Activated naive CD8-positive, alpha-beta T cell treated with anti-CD3 and anti-CD28 coated beads, Interleukin-2, amount 50 U/mL, for 24 hours (primary cell): ENCODE measurements around the gene CXCR6.
"Not testable (repeated sequence)": the region's sequence is repeated elsewhere in the genome, so short reads cannot be mapped to it uniquely, and the experiment has no call there.

Experiments used
- ATAC-seq: fragments of 150-1000 bp; cut with Tn5 transposase; one replicate; pipeline ENCODE4 v1.10.0; 2021
- DNase-seq: peaks from one replicate; pipeline ENCODE4 v3.0.0; 2021
- H3K27ac Mint-ChIP-seq: one replicate; pipeline ENCODE4 v1.8.0; 2021; ENCODE audit warnings: mild to moderate bottlenecking, mixed read lengths
- H3K27me3 Mint-ChIP-seq: one replicate; pipeline ENCODE4 v1.8.0; 2021; ENCODE audit warnings: mixed read lengths
- H3K36me3 Mint-ChIP-seq: one replicate; pipeline ENCODE4 v1.8.0; 2021; ENCODE audit warnings: low read depth, mixed read lengths
- H3K4me1 Mint-ChIP-seq: one replicate; pipeline ENCODE4 v1.8.0; 2021; ENCODE audit warnings: mixed read lengths
- H3K4me3 Mint-ChIP-seq: one replicate; pipeline ENCODE4 v1.8.0; 2021; ENCODE audit warnings: mild to moderate bottlenecking, moderate library complexity, mixed read lengths
- H3K9me3 Mint-ChIP-seq: one replicate; pipeline ENCODE4 v1.8.0; 2021; ENCODE audit warnings: mixed read lengths

Gene CXCR6

DNA sequence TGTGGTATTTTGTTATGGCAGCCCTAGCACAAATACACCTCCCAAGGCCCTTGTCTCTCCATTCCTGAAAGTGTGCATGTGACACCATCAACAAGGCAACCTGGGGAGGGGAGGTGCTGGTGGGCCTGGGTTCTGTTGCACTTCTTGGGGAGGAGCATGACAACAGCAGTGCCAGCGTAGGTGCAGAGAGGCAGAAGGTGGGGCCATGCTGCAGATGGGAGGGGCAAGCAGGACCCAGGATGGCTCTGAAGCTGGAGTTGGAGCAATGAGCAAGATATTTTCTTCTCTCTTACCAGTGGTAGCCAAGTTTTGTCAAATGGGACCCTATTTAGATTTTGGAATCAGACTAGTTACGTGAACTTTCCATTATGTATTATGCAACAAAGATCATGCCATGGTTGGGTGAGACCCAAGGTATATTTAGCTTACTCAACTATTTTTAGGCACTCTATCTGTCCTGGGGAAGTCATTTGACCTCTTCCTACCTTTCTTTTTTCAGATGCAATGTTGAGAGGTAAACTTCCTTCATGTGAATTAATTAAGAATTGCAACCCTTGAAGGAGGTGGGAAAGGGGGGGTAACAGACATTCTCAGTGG is 49.0 kb downstream of the CXCR6 start:
- no peak overlapping the region for H3K27ac Mint-ChIP-seq
- H3K4me3 Mint-ChIP-seq: no peak overlapping the region
- H3K4me1 Mint-ChIP-seq: peaks cover 72% of the 10 kb centered on the region
- no peak for ATAC-seq
- H3K9me3 Mint-ChIP-seq: no peaks in the 10 kb centered on the region
- peaks cover 9% of the 10 kb centered on the region for H3K36me3 Mint-ChIP-seq
- DNase-seq: no peak
- no peaks in the 10 kb centered on the region for H3K27me3 Mint-ChIP-seq

DNA sequence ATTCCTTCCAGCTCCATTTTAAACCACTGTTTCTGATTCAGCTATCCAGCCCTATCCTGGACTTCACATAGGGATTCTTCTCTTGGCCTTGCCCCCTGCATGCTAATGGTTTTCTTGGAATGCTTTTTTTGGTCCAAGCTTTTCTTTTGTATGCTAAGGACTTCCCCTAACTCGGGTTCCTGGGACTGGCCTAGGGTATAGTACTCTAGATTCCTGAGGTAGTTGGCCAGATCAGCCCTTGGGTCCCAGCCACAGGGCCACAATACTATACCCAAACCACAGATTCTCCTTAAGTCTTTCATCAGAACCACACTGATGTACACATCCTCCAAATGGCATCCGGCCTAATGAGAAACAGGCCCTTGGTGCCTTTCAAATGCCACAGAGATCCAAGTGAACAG is 49.6 kb downstream of the CXCR6 start:
- ATAC-seq (no peak), DNase-seq (no peak)
- Mint-ChIP-seq H3K36me3 (peaks cover 9% of the 10 kb centered on the region), H3K27ac (peak overlapping the region; percentile 28), H3K4me3 (peak overlapping the region; percentile 20), H3K9me3 (no peaks in the 10 kb centered on the region), H3K27me3 (no peaks in the 10 kb centered on the region), H3K4me1 (peaks cover 69% of the 10 kb centered on the region)

GRCh38 chr3:45993421-45994027 is 50.3 kb downstream of the CXCR6 start:
- peak; percentile 34 for ATAC-seq
- Mint-ChIP-seq H3K4me3 (peak overlapping the region; percentile 20), H3K9me3 (no peaks in the 10 kb centered on the region), H3K36me3 (peaks cover 9% of the 10 kb centered on the region), H3K27ac (peak overlapping the region; percentile 28), H3K4me1 (peaks cover 63% of the 10 kb centered on the region), H3K27me3 (no peaks in the 10 kb centered on the region)
- DNase-seq: no peak

GRCh38 chr3:45994419-45995235 is 51.4 kb downstream of the CXCR6 start:
- Mint-ChIP-seq H3K9me3 (no peaks in the 10 kb centered on the region), H3K36me3 (peaks cover 7% of the 10 kb centered on the region), H3K27me3 (peaks cover 4% of the 10 kb centered on the region), H3K4me1 (peaks cover 52% of the 10 kb centered on the region), H3K4me3 (peak overlapping the region; percentile 82), H3K27ac (peak overlapping the region; percentile 87)
- ATAC-seq: peak; percentile 70
- DNase-seq: peak; percentile 61

GRCh38 chr3:45995236-45996192 is 52.2 kb downstream of the CXCR6 start, which contains the start of gene FYCO1:
Gene FYCO1 (minus strand): TSS chr3:45995824. CDS start chr3:45984910, 10,914 bp downstream.
- peak; percentile 93 for DNase-seq
- Mint-ChIP-seq H3K36me3 (peaks cover 5% of the 10 kb centered on the region), H3K4me3 (peak within 1 kb of the TSS; percentile 82), H3K27ac (peak within 1 kb of the TSS; percentile 87), H3K9me3 (no peaks in the 10 kb centered on the region), H3K4me1 (peaks cover 43% of the 10 kb centered on the region), H3K27me3 (peaks cover 6% of the 10 kb centered on the region)
- peak; percentile 85 for ATAC-seq

GRCh38 chr3:45997499-45997898 is 54.2 kb downstream of the CXCR6 start:
- H3K36me3 Mint-ChIP-seq, H3K4me3 Mint-ChIP-seq, H3K9me3 Mint-ChIP-seq, H3K27me3 Mint-ChIP-seq, H3K27ac Mint-ChIP-seq, ATAC-seq, DNase-seq: not testable (repeated sequence)
- peaks cover 30% of the 10 kb centered on the region for H3K4me1 Mint-ChIP-seq

GRCh38 chr3:45997942-45998341 is 54.7 kb downstream of the CXCR6 start:
- Mint-ChIP-seq H3K4me1 (peaks cover 25% of the 10 kb centered on the region), H3K36me3 (no peaks in the 10 kb centered on the region), H3K9me3 (no peaks in the 10 kb centered on the region), H3K4me3 (no peak overlapping the region), H3K27ac (no peak overlapping the region), H3K27me3 (peaks cover 6% of the 10 kb centered on the region)
- no peak for DNase-seq
- no peak for ATAC-seq
